Measurements from ENCODE around the gene RUNX2. TPM values are rescaled to one million over a fixed set of nuclear protein-coding genes. Genes with fewer than 3 reads are reported as not detected.

Gene RUNX2
- total and polyA plus RNA-seq, 9 of the 15 experiments (the other 6 are each of a cell fraction or from before 2014, with no cell fraction given): 0.29 to 1.00 (median 0.43) TPM

DNA sequence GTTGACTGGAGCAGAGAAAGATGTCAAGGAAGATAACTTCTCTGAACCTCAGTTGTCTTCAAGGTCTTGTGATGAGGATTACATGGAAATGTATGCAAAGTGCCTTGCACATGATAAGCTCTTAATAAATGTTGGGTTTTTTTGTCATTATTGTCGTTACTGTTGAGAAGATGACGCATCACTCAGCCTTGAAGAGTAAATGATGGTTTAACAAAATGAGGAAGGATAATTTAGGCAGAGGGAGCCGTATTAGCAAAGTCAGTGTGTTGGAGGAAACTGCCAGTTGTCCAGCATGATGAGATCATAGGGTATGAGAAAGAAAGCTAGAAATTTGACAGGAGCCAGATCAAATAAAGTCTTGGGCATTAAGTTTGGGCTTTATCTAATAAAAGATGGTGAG is 58.4 kb downstream of the RUNX2 start (continued):
- TF ChIP-seq, protein P1, sequence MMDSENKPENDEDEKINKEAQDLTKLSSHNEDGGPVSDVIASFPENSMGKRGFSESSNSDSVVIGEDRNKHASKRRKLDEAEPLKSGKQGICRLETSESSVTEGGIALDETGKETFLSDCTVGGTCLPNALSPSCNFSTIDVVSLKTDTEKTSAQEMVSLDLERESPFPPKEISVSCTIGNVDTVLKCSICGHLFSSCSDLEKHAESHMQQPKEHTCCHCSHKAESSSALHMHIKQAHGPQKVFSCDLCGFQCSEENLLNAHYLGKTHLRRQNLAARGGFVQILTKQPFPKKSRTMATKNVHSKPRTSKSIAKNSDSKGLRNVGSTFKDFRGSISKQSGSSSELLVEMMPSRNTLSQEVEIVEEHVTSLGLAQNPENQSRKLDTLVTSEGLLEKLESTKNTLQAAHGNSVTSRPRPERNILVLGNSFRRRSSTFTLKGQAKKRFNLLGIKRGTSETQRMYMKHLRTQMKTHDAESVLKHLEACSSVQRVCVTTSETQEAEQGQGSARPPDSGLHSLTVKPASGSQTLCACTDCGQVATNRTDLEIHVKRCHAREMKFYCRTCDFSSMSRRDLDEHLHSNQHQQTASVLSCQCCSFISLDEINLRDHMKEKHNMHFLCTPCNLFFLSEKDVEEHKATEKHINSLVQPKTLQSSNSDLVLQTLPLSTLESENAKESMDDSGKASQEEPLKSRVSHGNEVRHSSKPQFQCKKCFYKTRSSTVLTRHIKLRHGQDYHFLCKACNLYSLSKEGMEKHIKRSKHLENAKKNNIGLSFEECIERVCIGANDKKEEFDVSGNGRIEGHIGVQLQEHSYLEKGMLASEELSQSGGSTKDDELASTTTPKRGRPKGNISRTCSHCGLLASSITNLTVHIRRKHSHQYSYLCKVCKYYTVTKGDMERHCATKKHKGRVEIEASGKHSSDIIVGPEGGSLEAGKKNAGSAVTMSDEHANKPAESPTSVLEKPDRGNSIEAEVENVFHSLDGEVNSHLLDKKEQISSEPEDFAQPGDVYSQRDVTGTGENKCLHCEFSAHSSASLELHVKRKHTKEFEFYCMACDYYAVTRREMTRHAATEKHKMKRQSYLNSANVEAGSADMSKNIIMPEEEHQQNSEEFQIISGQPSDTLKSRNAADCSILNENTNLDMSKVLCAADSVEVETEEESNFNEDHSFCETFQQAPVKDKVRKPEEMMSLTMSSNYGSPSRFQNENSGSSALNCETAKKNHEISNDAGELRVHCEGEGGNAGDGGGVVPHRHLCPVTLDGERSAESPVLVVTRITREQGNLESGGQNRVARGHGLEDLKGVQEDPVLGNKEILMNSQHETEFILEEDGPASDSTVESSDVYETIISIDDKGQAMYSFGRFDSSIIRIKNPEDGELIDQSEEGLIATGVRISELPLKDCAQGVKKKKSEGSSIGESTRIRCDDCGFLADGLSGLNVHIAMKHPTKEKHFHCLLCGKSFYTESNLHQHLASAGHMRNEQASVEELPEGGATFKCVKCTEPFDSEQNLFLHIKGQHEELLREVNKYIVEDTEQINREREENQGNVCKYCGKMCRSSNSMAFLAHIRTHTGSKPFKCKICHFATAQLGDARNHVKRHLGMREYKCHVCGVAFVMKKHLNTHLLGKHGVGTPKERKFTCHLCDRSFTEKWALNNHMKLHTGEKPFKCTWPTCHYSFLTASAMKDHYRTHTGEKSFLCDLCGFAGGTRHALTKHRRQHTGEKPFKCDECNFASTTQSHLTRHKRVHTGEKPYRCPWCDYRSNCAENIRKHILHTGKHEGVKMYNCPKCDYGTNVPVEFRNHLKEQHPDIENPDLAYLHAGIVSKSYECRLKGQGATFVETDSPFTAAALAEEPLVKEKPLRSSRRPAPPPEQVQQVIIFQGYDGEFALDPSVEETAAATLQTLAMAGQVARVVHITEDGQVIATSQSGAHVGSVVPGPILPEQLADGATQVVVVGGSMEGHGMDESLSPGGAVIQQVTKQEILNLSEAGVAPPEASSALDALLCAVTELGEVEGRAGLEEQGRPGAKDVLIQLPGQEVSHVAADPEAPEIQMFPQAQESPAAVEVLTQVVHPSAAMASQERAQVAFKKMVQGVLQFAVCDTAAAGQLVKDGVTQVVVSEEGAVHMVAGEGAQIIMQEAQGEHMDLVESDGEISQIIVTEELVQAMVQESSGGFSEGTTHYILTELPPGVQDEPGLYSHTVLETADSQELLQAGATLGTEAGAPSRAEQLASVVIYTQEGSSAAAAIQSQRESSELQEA (IDR thresholded peaks at IDR 0.05; ENCODE audit: low read depth): no peak
- TF ChIP-seq NCOR1 (IDR thresholded peaks at IDR 0.05): no peak
- no peak for TF ChIP-seq ZNF445 (CRISPR knock-in tag; IDR thresholded peaks at IDR 0.05; ENCODE audit: low read depth)

Data from K562 (cell line).